Heart right ventricle (tissue), 16 donors: ENCODE measurements around the gene PRKCQ. TPM values are rescaled to one million over a fixed set of nuclear protein-coding genes. Genes with fewer than 3 reads are reported as not detected.

ENCODE experiments used
- ATAC-seq, 8 donors: fragments of 200-7000 bp; cut with Tn5 transposase; one replicate each; pipeline ENCODE4 v1.9.1; 2020; ENCODE audit warnings: mild to moderate bottlenecking in 8 of 8, moderate library complexity in 8 of 8, moderate number of reproducible peaks in 1 of 8
- DNase-seq, 2 donors: peaks; one replicate each; pipeline ENCODE4 v3.0.0-alpha.2; 2020
- H3K27ac ChIP-seq, 10 donors: fragments of 200-600 bp; sonication (generic) in 2 of 10; one replicate each; pipeline versions ENCODE4 v1.5.0 to v1.8.0; 2020 to 2022; ENCODE audit warnings: mild to moderate bottlenecking in 3 of 10
- H3K27me3 ChIP-seq, 7 donors: fragments of 200-600 bp; one replicate each; pipeline ENCODE4 v1.8.0; 2021 to 2022; ENCODE audit warnings: mild to moderate bottlenecking in 2 of 7
- H3K36me3 ChIP-seq, 9 donors: fragments of 200-600 bp; sonication (generic) in 1 of 9; one replicate each; pipeline versions ENCODE4 v1.5.0 to v1.8.0; 2020 to 2022; ENCODE audit warnings: mild to moderate bottlenecking in 2 of 9
- H3K4me1 ChIP-seq, 9 donors: fragments of 200-600 bp; sonication (generic) in 1 of 9; one replicate each; pipeline versions ENCODE4 v1.5.0 to v1.8.0; 2020 to 2022; ENCODE audit warnings: mild to moderate bottlenecking in 4 of 9
- H3K4me3 ChIP-seq, 10 donors: fragments of 200-600 bp; sonication (generic) in 2 of 10; one replicate each; pipeline versions ENCODE4 v1.5.0 to v1.8.0; 2020 to 2022; ENCODE audit warnings: mild to moderate bottlenecking in 7 of 10, moderate library complexity in 2 of 10
- H3K9me3 ChIP-seq, 11 donors: fragments of 200-600 bp in 10 of 11; sonication (generic) in 2 of 11; one replicate each; pipeline versions ENCODE4 v1.5.0 to v1.8.0; 2013 to 2022; ENCODE audit warnings: mild to moderate bottlenecking in 2 of 11, control low read depth in 1 of 11, moderate library complexity in 1 of 11
- WGBS, 2 donors: extraction: QIAGEN DNeasy Blood & Tissue Kit; methylation state at CpG; one replicate each; pipeline ENCODE4 v1.1.7; 2013; ENCODE audit warnings: inconsistent platforms in 1 of 2; 5-methylcytosine and 5-hydroxymethylcytosine counted together
- intact Hi-C, 10 donors: fragments of 100-400 bp; cut with DNase I; formaldehyde crosslinking; loops; one replicate each; pipeline versions ENCODE4 v1.11.1 to v1.14.2; 2022
- polyA plus RNA-seq, 2 donors: library from polyadenylated mRNA; stranded (reverse); fragments of 200-250 nt; gene quantifications; one replicate each; pipeline ENCODE4 v1.2.3, GENCODE V29; 2013
- total RNA-seq, 10 donors: library from RNA; stranded (reverse); fragmentation: NEBNext Ultra II Directional in 3 of 10; extraction: Animal tissue kit (Norgen Biotek cat#: 25700) in 3 of 10; gene quantifications; one replicate each; pipeline versions ENCODE4 v1.2.1 to v1.2.4, GENCODE V29; 2021 to 2023
- TF ChIP-seq, protein P1 (sequence below), 9 donors: fragments of 200-600 bp; sonication (generic) in 2 of 9; IDR thresholded peaks; one replicate each; pipeline versions ENCODE4 v1.5.0 to v1.8.0; 2021 to 2022; ENCODE audit warnings: antibody characterized with exemption in 9 of 9, mild to moderate bottlenecking in 5 of 9, moderate library complexity in 1 of 9
- donor health status: Arrhythmogenic right ventricular cardiomyopathy.
- donor health status: ischemic (EF 13 %, LVEDD 7.1; RV severe dilation, severe dysfunction).
- donor health status: healthy with polysubstance abuse.
- donor health status: DM: no; HTN: yes; CAD: no.
- donor health status: DM: no; HTN: no; CAD: no.
- donor health status: ischemic (EF 25% LVEDD 6.9; RV normal size, moderate dysfunction).
- donor health status: ischemic (EF 25% LVEDD 5.7; RV mildly dilated, moderate dysfunction).
- donor health status: healthy.
- donor health status: DM: yes; HTN: yes; CAD: no.
- donor health status: Ischemic cardiomyopathy.
- donor health status: ischemic (EF 35%, LVEDD 5.7; RV mildly dilated, moderate dysfunction).
- donor health status: nonischemic (EF 11% LVEDD 7.7; RV severe dilation, severe dysfunction).
- donor health status: DM: yes; HTN: yes; CAD: no.
- donor health status: PGD.
- donor health status: ischemic (EF 29% LVEDD 5.4; RV normal size, mild dysfunction).
- donor health status: nonischemic (EF 23%, LVEDD 6.1; RV moderate dilation, normal function).

PRKCQ gene
- total and polyA plus RNA-seq, 12 donors: 0.04 to 2.0 (median 0.27) TPM; not detected in 2

- intact Hi-C loops: loop anchor here in 4 of 10 donors (10.0 kb wide), 4 partner anchors 132 to 392 kb away; partner anchors contain the start of gene PFKFB3 (in 1 of the 4)
- 92 to 94% methylated on average over 11 of the region's 11 CpGs for WGBS, 2 donors
Observed at GRCh38 chr10:6407034-6407721, 172.9 kb downstream of the PRKCQ start.

GRCh38 chr10:6406220-6407033, 173.6 kb downstream of the PRKCQ start:
- H3K9me3 ChIP-seq: no peaks in the 10 kb centered on the region
- DNase-seq: no peak
- intact Hi-C loops: loop anchor here in 4 of 10 donors (10.0 kb wide), 4 partner anchors 132 to 392 kb away; partner anchors contain the start of gene PFKFB3 (in 1 of the 4)
- TF ChIP-seq, protein P1, sequence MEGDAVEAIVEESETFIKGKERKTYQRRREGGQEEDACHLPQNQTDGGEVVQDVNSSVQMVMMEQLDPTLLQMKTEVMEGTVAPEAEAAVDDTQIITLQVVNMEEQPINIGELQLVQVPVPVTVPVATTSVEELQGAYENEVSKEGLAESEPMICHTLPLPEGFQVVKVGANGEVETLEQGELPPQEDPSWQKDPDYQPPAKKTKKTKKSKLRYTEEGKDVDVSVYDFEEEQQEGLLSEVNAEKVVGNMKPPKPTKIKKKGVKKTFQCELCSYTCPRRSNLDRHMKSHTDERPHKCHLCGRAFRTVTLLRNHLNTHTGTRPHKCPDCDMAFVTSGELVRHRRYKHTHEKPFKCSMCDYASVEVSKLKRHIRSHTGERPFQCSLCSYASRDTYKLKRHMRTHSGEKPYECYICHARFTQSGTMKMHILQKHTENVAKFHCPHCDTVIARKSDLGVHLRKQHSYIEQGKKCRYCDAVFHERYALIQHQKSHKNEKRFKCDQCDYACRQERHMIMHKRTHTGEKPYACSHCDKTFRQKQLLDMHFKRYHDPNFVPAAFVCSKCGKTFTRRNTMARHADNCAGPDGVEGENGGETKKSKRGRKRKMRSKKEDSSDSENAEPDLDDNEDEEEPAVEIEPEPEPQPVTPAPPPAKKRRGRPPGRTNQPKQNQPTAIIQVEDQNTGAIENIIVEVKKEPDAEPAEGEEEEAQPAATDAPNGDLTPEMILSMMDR (IDR thresholded peaks at IDR 0.05): peak in 6 of 9 donors; percentile 35 to 46 (median 41)
- no peak for ATAC-seq
- 63 to 65% methylated on average over 10 of the region's 10 CpGs for WGBS, 2 donors
- H3K4me1 ChIP-seq: peaks cover 0 to 28% (median 16%) of the 10 kb centered on the region in 9 donors
- H3K27ac ChIP-seq: no peak overlapping the region
- no peak overlapping the region for H3K4me3 ChIP-seq
- H3K36me3 ChIP-seq: no peaks in the 10 kb centered on the region
- peaks cover 0 to 8% (median 0%) of the 10 kb centered on the region in 7 donors for H3K27me3 ChIP-seq

More at GRCh38 chr10:6407034-6407721, 172.9 kb downstream of the PRKCQ start:
- no peak overlapping the region for H3K4me3 ChIP-seq
- H3K27ac ChIP-seq: no peak overlapping the region
- H3K9me3 ChIP-seq: no peaks in the 10 kb centered on the region
- no peak for ATAC-seq
- peaks cover 0 to 22% (median 10%) of the 10 kb centered on the region in 9 donors for H3K4me1 ChIP-seq
- no peak for DNase-seq
- peaks cover 0 to 8% (median 0%) of the 10 kb centered on the region in 7 donors for H3K27me3 ChIP-seq
- TF ChIP-seq, protein P1 (IDR thresholded peaks at IDR 0.05): no peak
- H3K36me3 ChIP-seq: no peaks in the 10 kb centered on the region

- Histone ChIP-seq H3K4me3 (no peak overlapping the region), H3K36me3 (no peaks in the 10 kb centered on the region), H3K9me3 (no peaks in the 10 kb centered on the region), H3K27me3 (peaks cover 0 to 8% (median 0%) of the 10 kb centered on the region in 7 donors), H3K4me1 (peaks cover 0 to 29% (median 18%) of the 10 kb centered on the region in 9 donors), H3K27ac (no peak overlapping the region)
- no peak for DNase-seq
- ATAC-seq: no peak
- WGBS, 2 donors: 82 to 89% methylated on average over 3 of the region's 3 CpGs
- TF ChIP-seq, protein P1 (IDR thresholded peaks at IDR 0.05): no peak
- intact Hi-C loops: loop anchor here in 4 of 10 donors (10.0 kb wide), 4 partner anchors 131 to 391 kb away; partner anchors contain the start of gene PFKFB3 (in 1 of the 4)
Observed at GRCh38 chr10:6405713-6406112, 174.4 kb downstream of the PRKCQ start.
